ENCODE measurements around the gene ZNF536.

DNA sequence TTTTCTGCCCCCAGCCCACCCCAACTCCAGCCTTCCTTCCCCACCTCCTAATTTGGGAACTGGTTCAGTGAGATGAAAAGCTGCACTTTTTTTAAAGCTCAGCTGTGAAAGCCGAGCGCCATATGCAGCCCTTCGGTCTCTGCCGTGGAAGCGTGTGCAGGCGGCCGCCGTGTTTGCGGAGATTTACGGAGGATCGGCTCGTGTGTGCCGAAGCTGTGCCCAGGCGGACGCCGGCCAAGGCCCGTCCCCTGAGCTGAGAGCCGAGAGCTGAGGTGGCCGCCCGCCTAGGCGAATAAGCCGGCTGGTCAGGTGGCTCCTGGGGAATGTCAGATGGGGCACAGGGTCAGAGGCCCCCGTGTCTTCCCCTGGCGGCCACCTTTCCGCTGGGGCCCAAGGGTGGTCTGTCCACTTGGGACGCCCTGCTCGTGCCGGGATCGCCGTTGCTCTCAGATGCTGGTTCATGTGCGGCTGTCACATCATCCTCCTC is 78.7 kb downstream of the ZNF536 start:
- TF ChIP-seq, protein P1, sequence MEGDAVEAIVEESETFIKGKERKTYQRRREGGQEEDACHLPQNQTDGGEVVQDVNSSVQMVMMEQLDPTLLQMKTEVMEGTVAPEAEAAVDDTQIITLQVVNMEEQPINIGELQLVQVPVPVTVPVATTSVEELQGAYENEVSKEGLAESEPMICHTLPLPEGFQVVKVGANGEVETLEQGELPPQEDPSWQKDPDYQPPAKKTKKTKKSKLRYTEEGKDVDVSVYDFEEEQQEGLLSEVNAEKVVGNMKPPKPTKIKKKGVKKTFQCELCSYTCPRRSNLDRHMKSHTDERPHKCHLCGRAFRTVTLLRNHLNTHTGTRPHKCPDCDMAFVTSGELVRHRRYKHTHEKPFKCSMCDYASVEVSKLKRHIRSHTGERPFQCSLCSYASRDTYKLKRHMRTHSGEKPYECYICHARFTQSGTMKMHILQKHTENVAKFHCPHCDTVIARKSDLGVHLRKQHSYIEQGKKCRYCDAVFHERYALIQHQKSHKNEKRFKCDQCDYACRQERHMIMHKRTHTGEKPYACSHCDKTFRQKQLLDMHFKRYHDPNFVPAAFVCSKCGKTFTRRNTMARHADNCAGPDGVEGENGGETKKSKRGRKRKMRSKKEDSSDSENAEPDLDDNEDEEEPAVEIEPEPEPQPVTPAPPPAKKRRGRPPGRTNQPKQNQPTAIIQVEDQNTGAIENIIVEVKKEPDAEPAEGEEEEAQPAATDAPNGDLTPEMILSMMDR (IDR thresholded peaks at IDR 0.05) = no peak
- no peak for TF ChIP-seq EZH2 (IDR thresholded peaks at IDR 0.05; ENCODE audit: borderline replicate concordance, insufficient read depth, low read depth, low read length, poor library complexity, severe bottlenecking)

All from B cell (primary cell).